Type B pancreatic cell (in vitro differentiated cells): ENCODE data around the gene TMEM120B. TPM values are rescaled to one million over a fixed set of nuclear protein-coding genes. Genes with fewer than 3 reads are reported as not detected.

Source experiments
- DNase-seq: peaks from one replicate; pipeline ENCODE4 v3.0.0; 2021; ENCODE audit warnings: mixed read lengths; ENCODE audit not compliant: unreplicated experiment; ENCODE audit errors: extremely low spot score
- H3K27ac Mint-ChIP-seq: 2 replicates; pipeline ENCODE4 v1.8.0; 2021; ENCODE audit warnings: mild to moderate bottlenecking, mixed read lengths
- H3K27me3 Mint-ChIP-seq: 2 replicates; pipeline ENCODE4 v1.8.0; 2021; ENCODE audit warnings: mixed read lengths
- H3K36me3 Mint-ChIP-seq: 2 replicates; pipeline ENCODE4 v1.8.0; 2021; ENCODE audit warnings: mixed read lengths
- H3K4me1 Mint-ChIP-seq: one replicate; pipeline ENCODE4 v1.8.0; 2021; ENCODE audit warnings: mixed read lengths; ENCODE audit not compliant: unreplicated experiment
- H3K4me3 Mint-ChIP-seq: 2 replicates; pipeline ENCODE4 v1.8.0; 2021; ENCODE audit warnings: mild to moderate bottlenecking, mixed read lengths
- H3K9me3 Mint-ChIP-seq: 2 replicates; pipeline ENCODE4 v1.8.0; 2021; ENCODE audit warnings: mixed read lengths
- CTCF ChIP-seq: fragments of 200-600 bp; sonication (generic); conservative IDR thresholded peaks from 2 replicates; pipeline ENCODE4 v1.5.0; 2021; ENCODE audit warnings: antibody characterized with exemption, mild to moderate bottlenecking
- total RNA-seq: library from RNA; stranded (reverse); gene quantifications from 2 replicates; pipeline ENCODE4 v1.2.1, GENCODE V29; 2021; ENCODE audit warnings: low replicate concordance

Gene TMEM120B
- total RNA-seq, 1 donor from 2014 or later = 14.0 TPM

- H3K4me3 Mint-ChIP-seq = no peak overlapping the region
- no peaks in the 10 kb centered on the region for H3K9me3 Mint-ChIP-seq
- no peak for DNase-seq
- no peaks in the 10 kb centered on the region for H3K4me1 Mint-ChIP-seq
- H3K27me3 Mint-ChIP-seq = no peaks in the 10 kb centered on the region
- TF ChIP-seq CTCF = no peak
- peaks cover 33% of the 10 kb centered on the region for H3K36me3 Mint-ChIP-seq
- no peak overlapping the region for H3K27ac Mint-ChIP-seq
These were observed 118.2 kb downstream of the TMEM120B start for GRCh38 chr12:121830588-121831265.

Other genes starting within 250 kb of the TMEM120B start
- gene KDM2B, start 131.7 kb upstream of the TMEM120B start, total RNA-seq = 36.9 and 51.7 TPM in 2 replicates
- gene ORAI1, start 86.2 kb upstream of the TMEM120B start, total RNA-seq = 10.5 and 12.9 TPM in 2 replicates
- 0.80 and 0.83 TPM in 2 replicates for gene MORN3, start 43.1 kb upstream of the TMEM120B start, total RNA-seq
- gene RHOF, start 80.9 kb downstream of the TMEM120B start, total RNA-seq = 24.9 and 26.0 TPM in 2 replicates
- gene SETD1B, start 91.3 kb downstream of the TMEM120B start, total RNA-seq = 28.4 and 34.2 TPM in 2 replicates
- gene HPD, start 146.1 kb downstream of the TMEM120B start, total RNA-seq = 0.92 TPM in 1 of 2 replicates, not detected in the other
- 41.8 and 43.0 TPM in 2 replicates for gene PSMD9, start 176.0 kb downstream of the TMEM120B start, total RNA-seq
- gene CFAP251, start 205.8 kb downstream of the TMEM120B start, total RNA-seq = 2.6 and 3.3 TPM in 2 replicates